Testis (tissue), 2 donors: Measurements from ENCODE around the gene OR2Z1.

Source experiments
- POLR2A ChIP-seq: fragments of 450-650 bp; IDR thresholded peaks from one replicate; pipeline ENCODE4 v1.6.1; 2017; ENCODE audit warnings: antibody characterized with exemption, mild to moderate bottlenecking, moderate library complexity
- TF ChIP-seq, protein P1 (sequence below), 3 experiments: fragments of 450-650 bp in 2 of 3; fragments of 200-600 bp in 1 of 3; sonication (generic) in 1 of 3; IDR thresholded peaks; one replicate each; pipeline ENCODE4 v1.5.1; 2016 to 2019; ENCODE audit warnings: antibody characterized with exemption in 3 of 3, mild to moderate bottlenecking in 2 of 3, moderate library complexity in 1 of 3

DNA sequence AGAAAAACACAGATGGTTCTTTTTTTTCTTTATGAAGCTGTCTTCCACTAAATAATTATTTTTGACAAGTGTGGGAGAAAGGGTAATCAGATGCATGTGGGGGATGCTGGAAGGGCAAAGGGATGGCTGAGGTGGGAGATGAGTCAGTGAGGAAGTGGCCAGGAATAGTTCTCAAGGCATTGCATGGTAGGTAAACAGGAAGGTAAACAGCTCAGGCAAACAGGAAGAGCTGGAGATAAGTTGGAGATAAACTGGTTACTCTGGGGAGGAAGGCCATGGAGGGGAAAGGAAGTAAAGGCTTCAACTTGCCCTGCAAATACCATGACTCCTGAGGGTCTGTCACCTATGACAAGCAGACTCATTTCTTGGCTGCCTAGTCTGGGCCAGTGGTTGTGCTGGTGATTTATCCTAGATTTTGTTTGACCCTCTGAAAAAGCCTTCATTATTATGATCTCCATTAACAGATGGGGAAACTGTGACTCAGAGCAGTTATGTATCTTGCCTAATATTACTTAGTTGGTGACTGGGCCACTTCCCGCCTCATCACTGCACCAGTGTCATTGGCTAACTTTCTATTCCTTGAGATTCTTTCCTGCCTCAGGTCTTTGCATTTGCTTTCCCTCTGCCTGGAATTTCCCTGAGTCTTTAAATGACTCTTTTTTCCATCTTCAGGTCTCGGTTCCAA, 39.9 kb upstream of the OR2Z1 start:
- TF ChIP-seq, protein P1, sequence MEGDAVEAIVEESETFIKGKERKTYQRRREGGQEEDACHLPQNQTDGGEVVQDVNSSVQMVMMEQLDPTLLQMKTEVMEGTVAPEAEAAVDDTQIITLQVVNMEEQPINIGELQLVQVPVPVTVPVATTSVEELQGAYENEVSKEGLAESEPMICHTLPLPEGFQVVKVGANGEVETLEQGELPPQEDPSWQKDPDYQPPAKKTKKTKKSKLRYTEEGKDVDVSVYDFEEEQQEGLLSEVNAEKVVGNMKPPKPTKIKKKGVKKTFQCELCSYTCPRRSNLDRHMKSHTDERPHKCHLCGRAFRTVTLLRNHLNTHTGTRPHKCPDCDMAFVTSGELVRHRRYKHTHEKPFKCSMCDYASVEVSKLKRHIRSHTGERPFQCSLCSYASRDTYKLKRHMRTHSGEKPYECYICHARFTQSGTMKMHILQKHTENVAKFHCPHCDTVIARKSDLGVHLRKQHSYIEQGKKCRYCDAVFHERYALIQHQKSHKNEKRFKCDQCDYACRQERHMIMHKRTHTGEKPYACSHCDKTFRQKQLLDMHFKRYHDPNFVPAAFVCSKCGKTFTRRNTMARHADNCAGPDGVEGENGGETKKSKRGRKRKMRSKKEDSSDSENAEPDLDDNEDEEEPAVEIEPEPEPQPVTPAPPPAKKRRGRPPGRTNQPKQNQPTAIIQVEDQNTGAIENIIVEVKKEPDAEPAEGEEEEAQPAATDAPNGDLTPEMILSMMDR (IDR thresholded peaks at IDR 0.05), result no peak
- TF ChIP-seq POLR2A, result no peak
